Ascending aorta (tissue), 2 donors: ENCODE measurements around the gene VWC2L. TPM values are rescaled to one million over a fixed set of nuclear protein-coding genes. Genes with fewer than 3 reads are reported as not detected.

Experiments
- DNase-seq, 2 donors: peaks; one replicate each; pipeline ENCODE4 v3.0.0-alpha.2; 2019; ENCODE audit warnings: low spot score in 2 of 2
- H3K27ac ChIP-seq, 2 donors: fragments of 200-600 bp; sonication (generic); one replicate each; pipeline ENCODE4 v1.5.1; 2016 to 2017; ENCODE audit warnings: mild to moderate bottlenecking in 1 of 2
- H3K27me3 ChIP-seq: fragments of 200-600 bp; sonication (generic); one replicate; pipeline ENCODE4 v1.5.1; 2017
- H3K36me3 ChIP-seq, 2 donors: fragments of 200-600 bp; sonication (generic); one replicate each; pipeline ENCODE4 v1.5.1; 2016
- H3K4me1 ChIP-seq, 2 donors: fragments of 200-600 bp; sonication (generic); one replicate each; pipeline ENCODE4 v1.5.1; 2016 to 2017; ENCODE audit warnings: mild to moderate bottlenecking in 1 of 2
- H3K4me3 ChIP-seq, 2 donors: fragments of 200-600 bp; sonication (generic); one replicate each; pipeline ENCODE4 v1.5.1; 2016 to 2017; ENCODE audit warnings: mild to moderate bottlenecking in 1 of 2
- H3K9me3 ChIP-seq, 2 donors: fragments of 200-600 bp; sonication (generic); one replicate each; pipeline ENCODE4 v1.5.1; 2016
- intact Hi-C: fragments of 100-400 bp; cut with DNase I; formaldehyde crosslinking; loops from one replicate; pipeline ENCODE4 v1.15.1; 2023
- total RNA-seq: library from RNA; depleted of rRNA; stranded (reverse); fragments of >200 nt; gene quantifications from one replicate; pipeline ENCODE4 v1.1.0, GENCODE V29; 2016
- TF ChIP-seq, protein P1 (sequence below), 3 experiments: fragments of 200-600 bp in 2 of 3; fragments of 450-650 bp in 1 of 3; sonication (generic) in 2 of 3; IDR thresholded peaks; one replicate each; pipeline ENCODE4 v1.5.1; 2016 to 2019; ENCODE audit warnings: antibody characterized with exemption in 3 of 3, mild to moderate bottlenecking in 1 of 3, moderate library complexity in 1 of 3

The VWC2L gene
- total RNA-seq, 1 donor from 2014 or later, result not detected

DNA sequence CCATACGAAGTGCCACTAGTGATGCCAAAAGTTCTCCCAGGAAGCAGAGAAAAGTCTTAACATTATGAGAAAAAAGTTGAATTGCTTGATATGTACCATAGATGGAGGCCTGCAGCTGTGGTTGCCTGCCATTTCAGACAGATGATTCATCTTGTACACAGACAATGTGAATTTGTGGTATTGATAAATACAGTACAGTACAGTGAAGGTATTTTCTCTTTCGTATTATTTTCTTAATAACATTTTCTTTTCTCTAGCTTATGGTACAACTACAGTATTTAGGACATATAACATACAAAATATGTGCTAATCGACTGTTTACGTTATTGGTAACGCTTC, 33.6 kb upstream of the VWC2L start:
- TF ChIP-seq, protein P1, sequence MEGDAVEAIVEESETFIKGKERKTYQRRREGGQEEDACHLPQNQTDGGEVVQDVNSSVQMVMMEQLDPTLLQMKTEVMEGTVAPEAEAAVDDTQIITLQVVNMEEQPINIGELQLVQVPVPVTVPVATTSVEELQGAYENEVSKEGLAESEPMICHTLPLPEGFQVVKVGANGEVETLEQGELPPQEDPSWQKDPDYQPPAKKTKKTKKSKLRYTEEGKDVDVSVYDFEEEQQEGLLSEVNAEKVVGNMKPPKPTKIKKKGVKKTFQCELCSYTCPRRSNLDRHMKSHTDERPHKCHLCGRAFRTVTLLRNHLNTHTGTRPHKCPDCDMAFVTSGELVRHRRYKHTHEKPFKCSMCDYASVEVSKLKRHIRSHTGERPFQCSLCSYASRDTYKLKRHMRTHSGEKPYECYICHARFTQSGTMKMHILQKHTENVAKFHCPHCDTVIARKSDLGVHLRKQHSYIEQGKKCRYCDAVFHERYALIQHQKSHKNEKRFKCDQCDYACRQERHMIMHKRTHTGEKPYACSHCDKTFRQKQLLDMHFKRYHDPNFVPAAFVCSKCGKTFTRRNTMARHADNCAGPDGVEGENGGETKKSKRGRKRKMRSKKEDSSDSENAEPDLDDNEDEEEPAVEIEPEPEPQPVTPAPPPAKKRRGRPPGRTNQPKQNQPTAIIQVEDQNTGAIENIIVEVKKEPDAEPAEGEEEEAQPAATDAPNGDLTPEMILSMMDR (IDR thresholded peaks at IDR 0.05), result no peak

DNA sequence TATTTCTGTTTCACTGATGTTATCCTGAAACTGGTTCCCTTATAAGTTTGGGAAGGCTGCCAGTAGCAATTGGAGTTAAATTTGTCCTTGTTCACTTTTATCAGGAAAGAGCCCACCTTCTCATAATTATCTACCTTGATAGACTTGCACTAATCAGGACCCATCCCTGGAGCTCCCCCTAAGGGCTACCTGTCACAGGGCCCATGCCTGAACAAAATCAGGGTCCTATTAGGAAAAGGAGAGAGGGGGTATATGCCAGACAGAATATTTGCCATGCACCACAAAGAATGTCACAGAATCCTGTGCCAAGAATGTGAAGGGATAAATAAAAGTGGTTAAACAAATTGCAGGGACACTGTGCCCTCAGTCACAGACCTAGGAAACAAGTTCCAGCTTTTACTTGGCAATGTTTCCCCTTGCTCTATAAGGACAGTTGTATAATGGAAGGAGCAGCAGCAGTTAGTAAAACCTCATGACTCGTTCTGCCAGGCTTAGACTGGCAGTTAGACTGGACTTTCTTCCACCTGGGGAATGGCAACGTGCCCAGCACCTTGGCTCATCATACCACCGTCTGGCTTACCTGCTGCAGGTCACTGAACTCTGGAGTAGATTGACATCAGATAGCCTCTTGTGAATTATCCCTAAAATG, 32.3 kb upstream of the VWC2L start:
- Histone ChIP-seq H3K36me3 (no peaks in the 10 kb centered on the region), H3K9me3 (no peaks in the 10 kb centered on the region), H3K4me1 (no peaks in the 10 kb centered on the region), H3K4me3 (no peak overlapping the region), H3K27me3 (no peaks in the 10 kb centered on the region), H3K27ac (no peak overlapping the region)
- intact Hi-C loops, result no loop called here
- no peak for DNase-seq
- TF ChIP-seq, protein P1 (IDR thresholded peaks at IDR 0.05), result no peak

More for the DNA sequence above, 33.6 kb upstream of the VWC2L start:
- H3K9me3 ChIP-seq, result no peaks in the 10 kb centered on the region
- intact Hi-C loops, result no loop called here
- DNase-seq, result no peak
- H3K4me3 ChIP-seq, result no peak overlapping the region
- no peaks in the 10 kb centered on the region for H3K4me1 ChIP-seq
- H3K27ac ChIP-seq, result no peak overlapping the region
- H3K36me3 ChIP-seq, result no peaks in the 10 kb centered on the region
- H3K27me3 ChIP-seq, result no peaks in the 10 kb centered on the region

DNA sequence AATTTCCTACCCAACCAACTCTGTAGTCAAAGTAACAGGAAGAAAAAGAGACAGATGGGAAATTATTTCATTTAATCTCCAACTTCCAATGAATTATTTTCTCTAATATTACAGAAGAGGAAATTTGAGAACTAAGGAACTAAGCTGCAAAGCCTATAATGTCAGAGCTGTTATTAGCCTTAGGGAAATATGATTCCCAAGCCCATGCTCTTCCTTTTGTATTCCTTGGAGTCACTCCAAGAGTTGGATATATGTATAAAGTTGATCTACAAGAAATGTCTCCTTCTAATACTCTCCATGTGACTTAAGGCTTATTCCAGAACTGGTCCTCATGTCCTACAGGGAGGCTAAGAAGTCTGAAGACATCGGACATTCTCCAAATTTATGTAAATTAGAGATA, 31.6 kb upstream of the VWC2L start:
- H3K36me3 ChIP-seq, result no peaks in the 10 kb centered on the region
- no peaks in the 10 kb centered on the region for H3K4me1 ChIP-seq
- intact Hi-C loops, result no loop called here

DNA sequence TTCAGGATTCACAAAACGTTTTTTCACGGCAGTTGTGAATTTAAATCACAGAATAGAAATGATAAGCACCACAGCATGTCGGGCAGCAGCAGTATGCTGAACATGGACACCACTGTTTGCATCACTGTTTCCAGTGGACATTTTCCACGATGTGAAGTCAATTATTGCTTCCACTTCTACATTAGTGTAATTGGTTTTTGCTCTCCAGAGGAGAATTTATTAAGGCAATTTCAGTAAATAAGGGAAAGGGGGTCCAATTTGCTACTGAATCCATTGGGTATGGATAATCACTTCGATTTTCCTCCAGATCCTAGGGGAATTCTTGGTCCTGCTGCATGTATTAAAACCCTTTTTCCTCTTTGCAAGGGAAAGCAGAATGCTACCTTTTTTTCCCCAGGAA, 30.2 kb upstream of the VWC2L start:
- Histone ChIP-seq H3K4me3 (no peak overlapping the region), H3K4me1 (no peaks in the 10 kb centered on the region), H3K27ac (no peak overlapping the region), H3K9me3 (no peaks in the 10 kb centered on the region), H3K27me3 (no peaks in the 10 kb centered on the region), H3K36me3 (no peaks in the 10 kb centered on the region)
- intact Hi-C loops, result no loop called here
- no peak for DNase-seq
- TF ChIP-seq, protein P1 (IDR thresholded peaks at IDR 0.05), result no peak

More for the DNA sequence above, 31.6 kb upstream of the VWC2L start:
- TF ChIP-seq, protein P1 (IDR thresholded peaks at IDR 0.05), result no peak
- Histone ChIP-seq H3K4me3 (no peak overlapping the region), H3K27me3 (no peaks in the 10 kb centered on the region), H3K9me3 (no peaks in the 10 kb centered on the region), H3K27ac (no peak overlapping the region)
- no peak for DNase-seq

DNA sequence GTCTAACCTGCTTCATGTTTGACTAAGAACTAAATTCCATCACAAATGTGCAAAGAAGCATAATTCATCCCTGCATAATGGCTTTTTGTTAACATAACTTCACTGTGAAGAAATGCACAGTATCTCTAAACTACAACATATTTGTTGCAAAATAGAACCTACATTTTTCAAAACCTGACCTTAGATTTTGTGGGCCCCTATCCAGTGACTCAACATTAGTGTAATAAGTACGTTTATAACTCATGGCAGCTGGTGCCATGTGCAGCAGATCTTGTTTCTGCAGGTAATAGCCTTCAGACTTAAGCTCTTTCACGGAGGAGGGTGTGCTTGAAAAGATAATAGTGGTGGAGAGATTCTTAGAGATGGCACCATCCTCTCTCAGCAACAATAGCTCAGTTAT, 28.6 kb upstream of the VWC2L start:
- DNase-seq, result no peak
- no peaks in the 10 kb centered on the region for H3K4me1 ChIP-seq
- H3K9me3 ChIP-seq, result no peaks in the 10 kb centered on the region
- H3K27ac ChIP-seq, result no peak overlapping the region
- no peak overlapping the region for H3K4me3 ChIP-seq
- H3K27me3 ChIP-seq, result no peaks in the 10 kb centered on the region
- intact Hi-C loops, result no loop called here
- no peaks in the 10 kb centered on the region for H3K36me3 ChIP-seq
- TF ChIP-seq, protein P1 (IDR thresholded peaks at IDR 0.05), result no peak

DNA sequence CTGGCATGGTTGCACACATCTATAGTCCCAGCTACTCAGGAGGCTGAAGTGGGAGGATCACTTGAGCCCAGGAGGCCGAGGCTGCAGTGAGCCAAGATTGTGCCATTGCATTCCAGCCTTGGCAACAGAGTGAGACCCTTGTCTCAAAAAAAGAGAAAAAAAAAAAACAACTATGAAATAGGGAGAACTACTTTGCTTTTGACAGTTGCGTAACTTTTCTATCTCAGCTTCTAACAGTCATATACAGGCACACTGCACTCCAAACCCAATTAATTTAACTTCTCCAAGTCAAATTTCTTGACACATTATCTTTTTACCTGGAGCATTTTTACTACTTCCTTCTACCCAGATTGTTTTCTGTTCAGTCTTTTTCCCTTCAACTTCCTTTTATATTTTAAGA, 24.1 kb upstream of the VWC2L start:
- H3K9me3 ChIP-seq, result no peaks in the 10 kb centered on the region
- no peaks in the 10 kb centered on the region for H3K27me3 ChIP-seq
- intact Hi-C loops, result no loop called here
- TF ChIP-seq, protein P1 (IDR thresholded peaks at IDR 0.05), result no peak
- H3K4me1 ChIP-seq, result no peaks in the 10 kb centered on the region
- no peak for DNase-seq
- H3K27ac ChIP-seq, result no peak overlapping the region
- H3K36me3 ChIP-seq, result no peaks in the 10 kb centered on the region
- no peak overlapping the region for H3K4me3 ChIP-seq
